GM21529 (cell line): ENCODE data around the gene AMN.
A peak's percentile ranks its signal among the peaks of the same experiment; 100 is the strongest.

Source experiments
- ATAC-seq: cut with Tn5 transposase; IDR thresholded peaks from one replicate; pipeline ENCODE4 v1.9.1; 2021; ENCODE audit not compliant: unreplicated experiment

AMN gene

GRCh38 chr14:102943454-102943853 lies 21.0 kb downstream of the AMN start:
- ATAC-seq = no peak

GRCh38 chr14:102943979-102944378 lies 21.5 kb downstream of the AMN start:
- no peak for ATAC-seq

- ATAC-seq = no peak
Observed at GRCh38 chr14:102944448-102945330, 22.2 kb downstream of the AMN start.

DNA sequence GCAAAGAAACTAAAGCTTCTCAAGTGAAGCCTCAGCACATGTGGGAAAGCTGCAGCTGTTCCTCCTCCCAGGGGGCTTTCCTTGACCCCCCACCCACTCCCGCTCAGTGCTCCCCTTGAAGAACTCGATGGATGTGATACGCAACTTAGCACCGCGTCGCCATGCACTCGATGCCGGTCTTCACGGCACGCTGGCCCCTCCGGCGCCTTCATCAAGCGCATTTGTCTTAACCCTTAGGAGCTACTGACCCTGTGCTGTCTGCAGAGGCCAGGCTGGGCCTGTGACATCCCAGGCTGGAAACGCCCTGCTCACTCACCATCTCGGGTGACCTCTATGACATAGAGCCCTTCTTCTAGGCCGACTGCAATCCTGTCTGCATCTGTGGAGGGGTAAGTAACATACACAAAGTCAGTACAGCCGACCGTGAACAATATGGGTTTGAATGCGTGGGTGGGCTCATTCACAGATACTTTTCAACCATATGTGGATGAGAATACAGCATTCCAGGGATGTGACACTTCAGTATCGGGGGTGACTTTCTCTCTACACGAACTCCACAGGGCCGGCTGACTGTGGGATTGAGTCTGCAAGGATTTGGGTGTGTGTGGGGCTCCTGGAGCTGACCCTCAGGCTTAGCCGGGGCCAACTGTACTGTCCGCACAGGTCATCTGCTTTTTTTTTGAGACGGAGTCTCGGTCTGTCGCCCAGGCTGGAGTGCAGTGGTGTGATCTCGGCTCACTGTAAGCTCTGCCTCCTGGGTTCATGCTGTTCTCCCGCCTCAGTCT lies 23.1 kb downstream of the AMN start:
- ATAC-seq = no peak

- no peak for ATAC-seq
Observed at GRCh38 chr14:102947321-102948103, 25.0 kb downstream of the AMN start.

GRCh38 chr14:102948698-102949061 lies 26.2 kb downstream of the AMN start:
- ATAC-seq = no peak

GRCh38 chr14:102949062-102949800 lies 26.8 kb downstream of the AMN start:
- ATAC-seq = peak; percentile 56

GRCh38 chr14:102949801-102950451 lies 27.5 kb downstream of the AMN start:
- ATAC-seq = no peak

GRCh38 chr14:102951034-102951433 lies 28.6 kb downstream of the AMN start:
- ATAC-seq = no peak

DNA sequence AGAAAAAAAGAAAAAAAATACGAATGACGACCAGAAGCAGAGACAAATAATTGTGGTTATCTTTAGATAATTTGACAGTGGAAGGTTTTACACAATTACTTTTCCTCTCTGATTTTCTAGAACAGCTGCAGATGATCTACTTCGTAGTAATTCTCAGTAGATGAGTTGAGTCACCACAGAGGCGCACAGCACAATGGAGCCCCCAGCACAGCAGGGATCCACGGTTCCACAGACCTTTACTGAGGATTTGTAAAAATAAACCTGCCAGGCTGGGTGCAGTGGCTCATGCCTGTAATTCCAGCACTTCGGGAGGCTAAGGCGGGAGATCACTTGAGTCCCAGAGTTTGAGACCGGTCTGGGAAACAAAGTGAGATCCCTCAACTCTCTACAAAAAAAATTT lies 29.3 kb downstream of the AMN start:
- ATAC-seq = no peak

DNA sequence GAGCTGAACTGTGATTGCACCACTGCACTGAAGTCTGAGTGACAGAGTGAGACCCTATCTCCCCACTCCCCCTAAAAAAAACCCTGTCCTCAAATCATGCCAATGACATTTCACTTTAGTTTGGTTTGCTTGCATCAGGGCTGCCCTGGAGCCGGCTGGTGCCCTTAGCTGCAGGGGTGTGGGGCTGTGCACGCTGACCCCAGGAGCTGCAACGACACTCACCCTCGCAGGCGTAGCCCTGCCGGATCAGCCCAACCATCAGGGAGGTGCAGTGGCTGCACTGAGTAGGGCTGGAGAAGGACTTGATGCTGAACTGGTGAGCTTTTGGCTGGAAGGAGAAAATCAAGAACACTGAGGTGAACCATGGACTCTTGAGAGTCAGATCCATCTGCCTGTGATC lies 29.8 kb downstream of the AMN start:
- no peak for ATAC-seq

DNA sequence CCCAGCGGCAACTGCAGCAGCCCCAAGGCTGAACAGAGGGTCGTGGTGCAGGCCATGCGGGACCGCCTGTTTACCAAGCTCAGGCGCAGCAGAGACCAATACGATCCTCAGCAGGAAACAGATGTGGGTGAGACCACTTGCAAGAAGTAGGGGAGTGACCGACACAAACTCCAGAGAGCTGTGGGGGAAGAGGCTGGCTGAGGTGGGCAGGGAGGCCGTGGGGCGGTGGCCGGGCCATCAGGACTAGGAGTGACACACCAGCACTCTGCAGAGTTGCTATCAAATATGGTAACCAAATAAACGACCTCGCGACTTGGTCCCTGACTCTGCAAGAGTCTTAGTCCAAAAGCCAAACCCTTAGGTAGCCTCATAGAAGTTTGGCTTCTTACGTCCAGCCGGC lies 30.6 kb downstream of the AMN start:
- ATAC-seq = no peak

DNA sequence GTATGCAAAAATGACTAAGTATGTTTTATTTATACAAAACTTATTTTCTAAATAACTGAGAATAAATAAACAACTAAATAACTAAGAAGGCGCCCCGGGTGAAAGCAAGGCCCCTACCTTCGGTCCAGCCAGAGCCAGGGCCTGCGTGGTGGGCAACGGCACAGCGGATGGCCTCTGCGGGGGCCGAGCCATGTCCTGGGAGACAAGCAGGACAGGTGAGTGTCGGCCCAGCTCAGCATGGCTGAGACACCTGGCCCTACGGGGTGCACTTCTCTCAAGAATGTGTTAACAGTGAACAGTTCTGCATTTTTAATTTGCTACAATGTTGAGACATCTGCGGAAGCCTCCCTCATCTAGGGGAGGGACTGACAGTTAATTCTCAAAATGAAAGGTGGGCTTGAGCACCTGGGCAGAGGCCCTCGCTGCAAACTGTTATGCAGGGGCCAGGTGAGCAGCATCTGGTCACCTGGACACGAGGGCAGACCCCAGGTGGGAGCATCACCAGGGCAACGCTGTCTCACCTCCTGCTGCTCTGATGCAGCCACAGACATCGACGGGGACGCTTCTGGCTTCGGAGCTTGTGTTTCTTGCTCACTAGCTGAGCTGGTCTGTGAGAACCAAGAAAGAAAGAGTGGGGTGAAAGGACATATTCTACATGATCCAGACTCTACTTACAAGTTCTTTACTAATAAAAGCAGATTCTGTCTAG lies 31.8 kb downstream of the AMN start:
- ATAC-seq = no peak

GRCh38 chr14:102955636-102956408 lies 33.4 kb downstream of the AMN start:
- ATAC-seq = no peak

GRCh38 chr14:102957222-102957621 lies 34.8 kb downstream of the AMN start:
- no peak for ATAC-seq

DNA sequence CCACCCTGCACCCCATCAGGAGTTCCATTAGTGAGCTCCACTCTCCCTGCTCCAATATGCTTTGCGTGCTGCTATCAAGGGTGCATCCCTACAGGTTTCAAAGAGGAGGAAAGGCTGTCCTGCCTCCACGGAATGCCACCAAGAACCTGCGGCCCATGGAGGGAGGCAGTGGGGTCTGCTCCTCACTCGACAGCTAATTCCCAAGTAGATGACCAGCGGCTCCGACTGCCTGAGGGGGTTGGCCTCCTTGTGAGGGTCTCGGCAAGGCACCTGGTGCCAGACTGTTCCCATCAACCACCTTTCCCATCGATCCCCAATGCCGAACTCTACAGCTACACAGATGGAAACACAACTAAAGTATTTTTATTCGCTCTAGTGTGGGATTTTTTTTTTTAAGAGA lies 36.0 kb downstream of the AMN start:
- no peak for ATAC-seq

DNA sequence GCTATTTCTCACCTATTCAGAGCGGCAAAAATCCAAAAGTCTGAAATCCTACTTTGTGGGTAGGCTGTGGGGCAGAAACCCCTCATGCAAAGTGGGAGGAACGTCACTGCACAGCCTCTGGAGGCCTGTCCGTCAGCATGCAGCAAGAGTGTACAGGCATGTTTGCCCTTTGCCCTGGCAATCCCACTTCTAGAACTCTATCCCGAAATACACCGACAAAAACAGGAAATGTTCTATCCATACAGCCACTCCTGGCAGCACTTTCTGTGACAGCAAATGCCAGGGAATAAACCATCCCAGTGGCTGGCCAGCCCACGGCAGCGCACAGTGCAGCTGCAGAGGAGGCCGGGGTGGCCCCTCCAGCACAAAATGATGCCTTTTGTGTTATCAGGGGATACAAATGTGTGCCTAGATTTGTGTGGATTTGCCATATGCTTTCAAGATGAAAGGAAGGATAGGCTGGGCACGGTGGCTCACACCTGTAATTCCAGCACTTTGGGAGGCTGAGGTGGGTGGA lies 39.7 kb downstream of the AMN start:
- no peak for ATAC-seq

DNA sequence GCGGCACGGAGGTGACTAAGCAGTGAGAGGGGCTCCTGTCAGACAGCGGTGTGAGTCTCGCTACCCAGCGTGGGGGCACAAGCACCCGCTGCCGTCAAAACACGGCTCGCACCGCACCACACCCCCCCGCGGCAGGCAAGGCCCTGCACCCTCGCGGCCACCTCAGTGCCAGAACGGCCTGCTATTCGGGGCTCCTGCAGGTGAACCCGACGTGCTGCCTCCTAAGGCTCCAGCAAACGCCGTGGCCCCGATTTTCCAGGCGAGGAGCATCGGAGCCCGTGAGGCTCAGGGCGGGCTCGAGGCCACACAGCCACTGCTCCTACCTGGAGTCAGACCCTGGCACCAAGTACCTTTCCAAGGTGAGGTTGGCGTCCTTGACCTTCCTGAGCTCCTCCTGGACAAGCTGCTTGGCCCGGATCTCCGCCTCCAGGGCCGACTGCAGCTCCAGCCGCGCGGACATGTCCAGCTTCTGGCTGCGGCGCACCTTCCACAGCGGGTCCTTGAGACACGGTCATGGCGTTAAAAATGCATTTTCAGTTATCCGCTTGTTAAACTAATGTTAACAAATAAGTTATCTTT lies 41.8 kb downstream of the AMN start:
- no peak for ATAC-seq
